WTC11 (cell line): ENCODE results near the gene MKLN1. TPM values are rescaled to one million over a fixed set of nuclear protein-coding genes. Genes with fewer than 3 reads are reported as not detected.

Experiments
- ATAC-seq: fragments of 200-7000 bp; cut with Tn5 transposase; 2 replicates; pipeline ENCODE4 v1.10.0; 2021; ENCODE audit warnings: mild to moderate bottlenecking, moderate library complexity
- CTCF ChIA-PET: fragments of 300-600 bp; sonication (Branson Sonifier 250); formaldehyde crosslinking; loops from one replicate; lab custom pipeline; 2021; ENCODE audit warnings: antibody characterized with exemption; lab: Charles Lee
- POLR2A ChIA-PET: fragments of 350-600 bp; sonication (Branson Sonifier 250); formaldehyde crosslinking; loops from one replicate; lab custom pipeline; 2021; ENCODE audit warnings: antibody characterized with exemption; lab: Charles Lee
- DNase-seq: peaks from one replicate; pipeline ENCODE4 v3.0.0; 2021; ENCODE audit warnings: low spot score
- H3K27ac Mint-ChIP-seq: 2 replicates; pipeline ENCODE4 v1.8.0; 2021; ENCODE audit warnings: mixed read lengths
- H3K27me3 Mint-ChIP-seq: 2 replicates; pipeline ENCODE4 v1.8.0; 2021; ENCODE audit warnings: low read depth, mild to moderate bottlenecking, moderate library complexity, mixed read lengths
- H3K36me3 Mint-ChIP-seq: 2 replicates; pipeline ENCODE4 v1.8.0; 2021; ENCODE audit warnings: mixed read lengths
- H3K4me1 Mint-ChIP-seq: 2 replicates; pipeline ENCODE4 v1.8.0; 2022; ENCODE audit warnings: mixed read lengths
- H3K4me3 Mint-ChIP-seq: 2 replicates; pipeline ENCODE4 v1.8.0; 2021; ENCODE audit warnings: mild to moderate bottlenecking, moderate library complexity, mixed read lengths
- H3K9me3 Mint-ChIP-seq: 2 replicates; pipeline ENCODE4 v1.8.0; 2021; ENCODE audit warnings: mixed read lengths
- CBFB ChIP-seq: sonication (generic); formaldehyde crosslinking; IDR thresholded peaks from 2 replicates; pipeline ENCODE4 v1.8.1; 2022; ENCODE audit warnings: mild to moderate bottlenecking, low read depth, missing genetic modification reagents
- ELF4 ChIP-seq: sonication (generic); formaldehyde crosslinking; IDR thresholded peaks from 2 replicates; pipeline ENCODE4 v1.8.1; 2022; ENCODE audit warnings: low read depth, mild to moderate bottlenecking, moderate library complexity, missing genetic modification reagents
- ESRRA ChIP-seq: sonication (generic); formaldehyde crosslinking; IDR thresholded peaks from 2 replicates; pipeline ENCODE4 v1.8.1; 2022; ENCODE audit warnings: mild to moderate bottlenecking, missing genetic modification reagents, borderline replicate concordance
- FOXJ3 ChIP-seq: sonication (generic); formaldehyde crosslinking; IDR thresholded peaks from 2 replicates; pipeline ENCODE4 v1.9.0; 2021; ENCODE audit warnings: missing genetic modification reagents, mild to moderate bottlenecking, borderline replicate concordance
- NR2C2 ChIP-seq: sonication (generic); formaldehyde crosslinking; IDR thresholded peaks from 2 replicates; pipeline ENCODE4 v1.8.0; 2022; ENCODE audit warnings: mild to moderate bottlenecking, missing genetic modification reagents
- total RNA-seq: library from RNA; stranded (reverse); gene quantifications from 3 replicates; pipeline ENCODE4 v1.2.3, GENCODE V29; 2021
- TF ChIP-seq, protein P1 (sequence below): fragments of 250-450 bp; sonication (Bioruptor Pico); IDR thresholded peaks from 2 replicates; pipeline ENCODE4 v1.9.0; 2021; ENCODE audit warnings: mild to moderate bottlenecking
- TF ChIP-seq, protein P2 (sequence below): sonication (generic); formaldehyde crosslinking; conservative IDR thresholded peaks from 2 replicates; pipeline ENCODE4 v1.8.1; 2023; ENCODE audit warnings: mild to moderate bottlenecking, low read depth, missing genetic modification reagents, moderate library complexity
- TF ChIP-seq, protein P3 (sequence below): sonication (generic); formaldehyde crosslinking; IDR thresholded peaks from 2 replicates; pipeline ENCODE4 v1.8.1; 2023; ENCODE audit warnings: mild to moderate bottlenecking, moderate library complexity, missing genetic modification reagents
- TF ChIP-seq, protein P4 (sequence below): fragments of 250-450 bp; sonication (Bioruptor Pico); IDR thresholded peaks from 2 replicates; pipeline ENCODE4 v1.8.0; 2021; ENCODE audit warnings: mild to moderate bottlenecking
- TF ChIP-seq, protein P5 (sequence below): fragments of 200-600 bp; IDR thresholded peaks from 2 replicates; pipeline ENCODE4 v1.8.0; 2022; ENCODE audit warnings: antibody characterized with exemption
- TF ChIP-seq, protein P6 (sequence below): sonication (generic); formaldehyde crosslinking; IDR thresholded peaks from 2 replicates; pipeline ENCODE4 v1.8.0; 2022; ENCODE audit warnings: mild to moderate bottlenecking, missing genetic modification reagents
- TF ChIP-seq, protein P7 (sequence below): sonication (generic); formaldehyde crosslinking; IDR thresholded peaks from 2 replicates; pipeline ENCODE4 v1.8.1; 2023; ENCODE audit warnings: mild to moderate bottlenecking, missing genetic modification reagents
- TF ChIP-seq, protein P8 (sequence below): sonication (generic); formaldehyde crosslinking; IDR thresholded peaks from 2 replicates; pipeline ENCODE4 v1.8.1; 2023; ENCODE audit warnings: mild to moderate bottlenecking, missing genetic modification reagents, moderate library complexity
- TF ChIP-seq, protein P9 (sequence below): sonication (generic); formaldehyde crosslinking; conservative IDR thresholded peaks from 2 replicates; pipeline ENCODE4 v1.8.1; 2022; ENCODE audit warnings: mild to moderate bottlenecking, missing genetic modification reagents
- TF ChIP-seq, protein P10 (sequence below): sonication (generic); formaldehyde crosslinking; IDR thresholded peaks from 2 replicates; pipeline ENCODE4 v1.8.0; 2023; ENCODE audit warnings: missing genetic modification reagents
- TF ChIP-seq, protein P11 (sequence below): sonication (generic); formaldehyde crosslinking; IDR thresholded peaks from 2 replicates; pipeline ENCODE4 v1.8.1; 2022; ENCODE audit warnings: low read depth, missing genetic modification reagents, borderline replicate concordance

MKLN1 gene
- total RNA-seq, 1 experiment from 2014 or later, result 37.6 TPM

DNA sequence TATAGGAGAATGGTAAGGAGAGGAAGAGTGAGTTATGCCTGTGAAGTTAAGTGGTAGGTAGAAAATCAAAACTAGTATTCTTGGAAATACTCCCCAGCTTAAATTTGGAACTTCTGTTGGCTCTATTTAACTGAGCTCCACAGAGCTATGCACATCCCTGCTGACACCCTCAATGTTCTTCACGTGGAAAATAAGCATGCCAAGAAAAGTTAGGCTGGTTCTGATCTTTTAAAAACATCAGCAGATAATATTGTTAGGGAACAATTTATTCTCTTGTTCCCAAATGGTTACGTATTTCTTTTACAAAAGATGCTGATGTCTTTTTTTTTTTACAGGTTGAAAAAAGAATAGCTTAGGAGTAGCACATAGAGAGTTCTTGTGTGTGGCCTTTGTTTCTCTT is 111.3 kb downstream of the MKLN1 start (continued):
- TF ChIP-seq, protein P1, sequence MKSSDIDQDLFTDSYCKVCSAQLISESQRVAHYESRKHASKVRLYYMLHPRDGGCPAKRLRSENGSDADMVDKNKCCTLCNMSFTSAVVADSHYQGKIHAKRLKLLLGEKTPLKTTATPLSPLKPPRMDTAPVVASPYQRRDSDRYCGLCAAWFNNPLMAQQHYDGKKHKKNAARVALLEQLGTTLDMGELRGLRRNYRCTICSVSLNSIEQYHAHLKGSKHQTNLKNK (CRISPR knock-in tag), result no peak
- TF ChIP-seq, protein P2, sequence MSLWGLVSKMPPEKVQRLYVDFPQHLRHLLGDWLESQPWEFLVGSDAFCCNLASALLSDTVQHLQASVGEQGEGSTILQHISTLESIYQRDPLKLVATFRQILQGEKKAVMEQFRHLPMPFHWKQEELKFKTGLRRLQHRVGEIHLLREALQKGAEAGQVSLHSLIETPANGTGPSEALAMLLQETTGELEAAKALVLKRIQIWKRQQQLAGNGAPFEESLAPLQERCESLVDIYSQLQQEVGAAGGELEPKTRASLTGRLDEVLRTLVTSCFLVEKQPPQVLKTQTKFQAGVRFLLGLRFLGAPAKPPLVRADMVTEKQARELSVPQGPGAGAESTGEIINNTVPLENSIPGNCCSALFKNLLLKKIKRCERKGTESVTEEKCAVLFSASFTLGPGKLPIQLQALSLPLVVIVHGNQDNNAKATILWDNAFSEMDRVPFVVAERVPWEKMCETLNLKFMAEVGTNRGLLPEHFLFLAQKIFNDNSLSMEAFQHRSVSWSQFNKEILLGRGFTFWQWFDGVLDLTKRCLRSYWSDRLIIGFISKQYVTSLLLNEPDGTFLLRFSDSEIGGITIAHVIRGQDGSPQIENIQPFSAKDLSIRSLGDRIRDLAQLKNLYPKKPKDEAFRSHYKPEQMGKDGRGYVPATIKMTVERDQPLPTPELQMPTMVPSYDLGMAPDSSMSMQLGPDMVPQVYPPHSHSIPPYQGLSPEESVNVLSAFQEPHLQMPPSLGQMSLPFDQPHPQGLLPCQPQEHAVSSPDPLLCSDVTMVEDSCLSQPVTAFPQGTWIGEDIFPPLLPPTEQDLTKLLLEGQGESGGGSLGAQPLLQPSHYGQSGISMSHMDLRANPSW (CRISPR knock-in tag), result no peak
- TF ChIP-seq, protein P3, sequence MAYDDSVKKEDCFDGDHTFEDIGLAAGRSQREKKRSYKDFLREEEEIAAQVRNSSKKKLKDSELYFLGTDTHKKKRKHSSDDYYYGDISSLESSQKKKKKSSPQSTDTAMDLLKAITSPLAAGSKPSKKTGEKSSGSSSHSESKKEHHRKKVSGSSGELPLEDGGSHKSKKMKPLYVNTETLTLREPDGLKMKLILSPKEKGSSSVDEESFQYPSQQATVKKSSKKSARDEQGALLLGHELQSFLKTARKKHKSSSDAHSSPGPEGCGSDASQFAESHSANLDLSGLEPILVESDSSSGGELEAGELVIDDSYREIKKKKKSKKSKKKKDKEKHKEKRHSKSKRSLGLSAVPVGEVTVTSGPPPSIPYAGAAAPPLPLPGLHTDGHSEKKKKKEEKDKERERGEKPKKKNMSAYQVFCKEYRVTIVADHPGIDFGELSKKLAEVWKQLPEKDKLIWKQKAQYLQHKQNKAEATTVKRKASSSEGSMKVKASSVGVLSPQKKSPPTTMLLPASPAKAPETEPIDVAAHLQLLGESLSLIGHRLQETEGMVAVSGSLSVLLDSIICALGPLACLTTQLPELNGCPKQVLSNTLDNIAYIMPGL (CRISPR knock-in tag), result no peak
- TF ChIP-seq, protein P4, sequence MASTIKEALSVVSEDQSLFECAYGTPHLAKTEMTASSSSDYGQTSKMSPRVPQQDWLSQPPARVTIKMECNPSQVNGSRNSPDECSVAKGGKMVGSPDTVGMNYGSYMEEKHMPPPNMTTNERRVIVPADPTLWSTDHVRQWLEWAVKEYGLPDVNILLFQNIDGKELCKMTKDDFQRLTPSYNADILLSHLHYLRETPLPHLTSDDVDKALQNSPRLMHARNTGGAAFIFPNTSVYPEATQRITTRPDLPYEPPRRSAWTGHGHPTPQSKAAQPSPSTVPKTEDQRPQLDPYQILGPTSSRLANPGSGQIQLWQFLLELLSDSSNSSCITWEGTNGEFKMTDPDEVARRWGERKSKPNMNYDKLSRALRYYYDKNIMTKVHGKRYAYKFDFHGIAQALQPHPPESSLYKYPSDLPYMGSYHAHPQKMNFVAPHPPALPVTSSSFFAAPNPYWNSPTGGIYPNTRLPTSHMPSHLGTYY (CRISPR knock-in tag), result no peak

DNA sequence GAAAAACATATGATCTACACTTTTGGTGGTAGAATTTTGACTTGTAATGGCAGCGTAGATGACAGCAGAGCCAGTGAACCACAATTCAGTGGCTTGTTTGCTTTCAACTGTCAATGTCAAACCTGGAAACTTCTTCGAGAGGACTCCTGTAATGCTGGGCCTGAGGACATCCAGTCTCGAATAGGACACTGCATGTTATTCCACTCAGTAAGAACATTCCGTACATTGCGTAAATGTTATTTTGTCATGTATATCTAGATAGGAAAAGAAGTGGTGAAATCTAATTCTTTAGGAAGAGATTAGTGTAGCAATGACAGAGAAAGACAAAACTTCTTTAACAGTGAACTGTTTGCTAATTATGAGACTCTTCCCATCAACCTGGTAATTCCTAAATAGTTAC is 115.8 kb downstream of the MKLN1 start:
- Mint-ChIP-seq H3K36me3 (peaks cover 24% of the 10 kb centered on the region), H3K27ac (no peak overlapping the region), H3K4me1 (peaks cover 13% of the 10 kb centered on the region), H3K27me3 (no peaks in the 10 kb centered on the region), H3K4me3 (no peak overlapping the region), H3K9me3 (no peaks in the 10 kb centered on the region)
- ATAC-seq (no peak), DNase-seq (no peak)
- ChIA-PET CTCF (no interaction called here), POLR2A (no interaction called here)
- TF ChIP-seq, protein P5, sequence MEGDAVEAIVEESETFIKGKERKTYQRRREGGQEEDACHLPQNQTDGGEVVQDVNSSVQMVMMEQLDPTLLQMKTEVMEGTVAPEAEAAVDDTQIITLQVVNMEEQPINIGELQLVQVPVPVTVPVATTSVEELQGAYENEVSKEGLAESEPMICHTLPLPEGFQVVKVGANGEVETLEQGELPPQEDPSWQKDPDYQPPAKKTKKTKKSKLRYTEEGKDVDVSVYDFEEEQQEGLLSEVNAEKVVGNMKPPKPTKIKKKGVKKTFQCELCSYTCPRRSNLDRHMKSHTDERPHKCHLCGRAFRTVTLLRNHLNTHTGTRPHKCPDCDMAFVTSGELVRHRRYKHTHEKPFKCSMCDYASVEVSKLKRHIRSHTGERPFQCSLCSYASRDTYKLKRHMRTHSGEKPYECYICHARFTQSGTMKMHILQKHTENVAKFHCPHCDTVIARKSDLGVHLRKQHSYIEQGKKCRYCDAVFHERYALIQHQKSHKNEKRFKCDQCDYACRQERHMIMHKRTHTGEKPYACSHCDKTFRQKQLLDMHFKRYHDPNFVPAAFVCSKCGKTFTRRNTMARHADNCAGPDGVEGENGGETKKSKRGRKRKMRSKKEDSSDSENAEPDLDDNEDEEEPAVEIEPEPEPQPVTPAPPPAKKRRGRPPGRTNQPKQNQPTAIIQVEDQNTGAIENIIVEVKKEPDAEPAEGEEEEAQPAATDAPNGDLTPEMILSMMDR, result no peak
- TF ChIP-seq, protein P6, sequence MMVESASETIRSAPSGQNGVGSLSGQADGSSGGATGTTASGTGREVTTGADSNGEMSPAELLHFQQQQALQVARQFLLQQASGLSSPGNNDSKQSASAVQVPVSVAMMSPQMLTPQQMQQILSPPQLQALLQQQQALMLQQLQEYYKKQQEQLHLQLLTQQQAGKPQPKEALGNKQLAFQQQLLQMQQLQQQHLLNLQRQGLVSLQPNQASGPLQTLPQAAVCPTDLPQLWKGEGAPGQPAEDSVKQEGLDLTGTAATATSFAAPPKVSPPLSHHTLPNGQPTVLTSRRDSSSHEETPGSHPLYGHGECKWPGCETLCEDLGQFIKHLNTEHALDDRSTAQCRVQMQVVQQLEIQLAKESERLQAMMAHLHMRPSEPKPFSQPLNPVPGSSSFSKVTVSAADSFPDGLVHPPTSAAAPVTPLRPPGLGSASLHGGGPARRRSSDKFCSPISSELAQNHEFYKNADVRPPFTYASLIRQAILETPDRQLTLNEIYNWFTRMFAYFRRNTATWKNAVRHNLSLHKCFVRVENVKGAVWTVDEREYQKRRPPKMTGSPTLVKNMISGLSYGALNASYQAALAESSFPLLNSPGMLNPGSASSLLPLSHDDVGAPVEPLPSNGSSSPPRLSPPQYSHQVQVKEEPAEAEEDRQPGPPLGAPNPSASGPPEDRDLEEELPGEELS, result no peak
- TF ChIP-seq CBFB (CRISPR knock-in tag), result no peak
- no peak for TF ChIP-seq FOXJ3 (CRISPR knock-in tag)
- no peak for TF ChIP-seq NR2C2 (CRISPR knock-in tag)
- no peak for TF ChIP-seq ESRRA (CRISPR knock-in tag)
- TF ChIP-seq ELF4 (CRISPR knock-in tag), result no peak
- TF ChIP-seq, protein P7, sequence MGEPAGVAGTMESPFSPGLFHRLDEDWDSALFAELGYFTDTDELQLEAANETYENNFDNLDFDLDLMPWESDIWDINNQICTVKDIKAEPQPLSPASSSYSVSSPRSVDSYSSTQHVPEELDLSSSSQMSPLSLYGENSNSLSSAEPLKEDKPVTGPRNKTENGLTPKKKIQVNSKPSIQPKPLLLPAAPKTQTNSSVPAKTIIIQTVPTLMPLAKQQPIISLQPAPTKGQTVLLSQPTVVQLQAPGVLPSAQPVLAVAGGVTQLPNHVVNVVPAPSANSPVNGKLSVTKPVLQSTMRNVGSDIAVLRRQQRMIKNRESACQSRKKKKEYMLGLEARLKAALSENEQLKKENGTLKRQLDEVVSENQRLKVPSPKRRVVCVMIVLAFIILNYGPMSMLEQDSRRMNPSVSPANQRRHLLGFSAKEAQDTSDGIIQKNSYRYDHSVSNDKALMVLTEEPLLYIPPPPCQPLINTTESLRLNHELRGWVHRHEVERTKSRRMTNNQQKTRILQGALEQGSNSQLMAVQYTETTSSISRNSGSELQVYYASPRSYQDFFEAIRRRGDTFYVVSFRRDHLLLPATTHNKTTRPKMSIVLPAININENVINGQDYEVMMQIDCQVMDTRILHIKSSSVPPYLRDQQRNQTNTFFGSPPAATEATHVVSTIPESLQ (CRISPR knock-in tag), result no peak
- TF ChIP-seq, protein P8, sequence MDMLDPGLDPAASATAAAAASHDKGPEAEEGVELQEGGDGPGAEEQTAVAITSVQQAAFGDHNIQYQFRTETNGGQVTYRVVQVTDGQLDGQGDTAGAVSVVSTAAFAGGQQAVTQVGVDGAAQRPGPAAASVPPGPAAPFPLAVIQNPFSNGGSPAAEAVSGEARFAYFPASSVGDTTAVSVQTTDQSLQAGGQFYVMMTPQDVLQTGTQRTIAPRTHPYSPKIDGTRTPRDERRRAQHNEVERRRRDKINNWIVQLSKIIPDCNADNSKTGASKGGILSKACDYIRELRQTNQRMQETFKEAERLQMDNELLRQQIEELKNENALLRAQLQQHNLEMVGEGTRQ (CRISPR knock-in tag), result no peak
- TF ChIP-seq, protein P9, sequence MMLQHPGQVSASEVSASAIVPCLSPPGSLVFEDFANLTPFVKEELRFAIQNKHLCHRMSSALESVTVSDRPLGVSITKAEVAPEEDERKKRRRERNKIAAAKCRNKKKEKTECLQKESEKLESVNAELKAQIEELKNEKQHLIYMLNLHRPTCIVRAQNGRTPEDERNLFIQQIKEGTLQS (CRISPR knock-in tag), result no peak
- TF ChIP-seq, protein P10, sequence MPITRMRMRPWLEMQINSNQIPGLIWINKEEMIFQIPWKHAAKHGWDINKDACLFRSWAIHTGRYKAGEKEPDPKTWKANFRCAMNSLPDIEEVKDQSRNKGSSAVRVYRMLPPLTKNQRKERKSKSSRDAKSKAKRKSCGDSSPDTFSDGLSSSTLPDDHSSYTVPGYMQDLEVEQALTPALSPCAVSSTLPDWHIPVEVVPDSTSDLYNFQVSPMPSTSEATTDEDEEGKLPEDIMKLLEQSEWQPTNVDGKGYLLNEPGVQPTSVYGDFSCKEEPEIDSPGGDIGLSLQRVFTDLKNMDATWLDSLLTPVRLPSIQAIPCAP (CRISPR knock-in tag), result no peak
- TF ChIP-seq, protein P4 (CRISPR knock-in tag), result no peak
- TF ChIP-seq, protein P11, sequence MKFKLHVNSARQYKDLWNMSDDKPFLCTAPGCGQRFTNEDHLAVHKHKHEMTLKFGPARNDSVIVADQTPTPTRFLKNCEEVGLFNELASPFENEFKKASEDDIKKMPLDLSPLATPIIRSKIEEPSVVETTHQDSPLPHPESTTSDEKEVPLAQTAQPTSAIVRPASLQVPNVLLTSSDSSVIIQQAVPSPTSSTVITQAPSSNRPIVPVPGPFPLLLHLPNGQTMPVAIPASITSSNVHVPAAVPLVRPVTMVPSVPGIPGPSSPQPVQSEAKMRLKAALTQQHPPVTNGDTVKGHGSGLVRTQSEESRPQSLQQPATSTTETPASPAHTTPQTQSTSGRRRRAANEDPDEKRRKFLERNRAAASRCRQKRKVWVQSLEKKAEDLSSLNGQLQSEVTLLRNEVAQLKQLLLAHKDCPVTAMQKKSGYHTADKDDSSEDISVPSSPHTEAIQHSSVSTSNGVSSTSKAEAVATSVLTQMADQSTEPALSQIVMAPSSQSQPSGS (CRISPR knock-in tag), result no peak
